Stimulated activated CD4-positive, alpha-beta T cell treated with anti-CD3 and anti-CD28 coated beads, Interleukin-12 subunit alpha, Interleukin-12 subunit beta, amount 100 ng/mL, for 24 hours (primary cell): ENCODE data around the gene SYT17.

Experiments used
- DNase-seq, 2 experiments: peaks; one replicate each; pipeline ENCODE4 v3.0.0-alpha.2; 2020; ENCODE audit warnings: low read depth in 2 of 2

Gene SYT17

GRCh38 chr16:19218581-19218980 lies 50.5 kb downstream of the SYT17 start:
- no peak for DNase-seq

GRCh38 chr16:19219836-19220235 lies 51.8 kb downstream of the SYT17 start:
- DNase-seq = no peak

DNA sequence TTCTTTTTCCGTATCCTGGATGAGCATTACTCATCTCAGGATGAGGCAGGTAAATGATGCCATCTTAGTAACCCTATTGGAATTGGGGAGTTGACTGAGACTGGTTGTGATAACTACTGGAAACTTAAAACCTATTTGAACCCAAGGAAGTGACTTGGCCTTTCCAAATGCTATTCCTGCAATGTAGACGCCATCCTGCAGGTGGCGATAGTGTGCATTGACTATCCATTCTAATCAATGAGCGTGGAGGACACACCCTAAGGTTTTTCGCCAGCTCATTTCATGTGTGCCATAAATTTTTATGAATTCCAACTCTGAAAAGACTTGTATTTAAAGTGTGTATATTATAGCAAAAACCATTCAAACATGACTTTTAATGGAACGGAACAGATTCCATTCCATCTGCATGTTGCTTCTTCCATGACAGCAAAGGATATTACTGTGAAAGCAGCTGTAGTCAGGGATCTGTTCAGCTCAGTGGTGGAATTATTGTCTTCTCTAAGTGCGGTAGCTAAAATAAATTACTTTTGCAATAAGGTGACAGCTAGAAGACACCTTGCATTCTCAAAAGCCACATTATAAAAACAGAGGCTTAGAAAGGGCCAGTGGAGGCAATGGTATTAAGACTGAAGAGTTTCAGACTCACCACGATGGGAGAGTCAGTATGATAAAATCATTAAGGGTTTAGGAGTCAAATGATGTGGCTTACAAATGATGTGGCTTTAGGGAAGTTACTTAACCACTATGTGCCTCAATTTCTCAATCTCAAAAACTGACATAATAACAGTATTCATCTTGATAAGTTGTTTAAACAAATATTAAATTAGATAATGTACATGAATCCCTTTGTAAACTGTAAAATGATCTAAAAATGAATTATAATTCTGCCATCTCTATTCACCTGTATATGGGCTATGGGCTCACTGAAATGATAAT lies 55.5 kb downstream of the SYT17 start:
- DNase-seq = peak in 1 of 2 experiments; percentile 54

- no peak for DNase-seq
These were observed 57.6 kb downstream of the SYT17 start for GRCh38 chr16:19225651-19226050.

GRCh38 chr16:19227643-19228042 lies 59.6 kb downstream of the SYT17 start:
- DNase-seq = no peak

GRCh38 chr16:19228052-19228451 lies 60.0 kb downstream of the SYT17 start:
- no peak for DNase-seq

- no peak for DNase-seq
These were observed 60.5 kb downstream of the SYT17 start for GRCh38 chr16:19228575-19228974.

- no peak for DNase-seq
These were observed 62.5 kb downstream of the SYT17 start for GRCh38 chr16:19230575-19230974.

DNA sequence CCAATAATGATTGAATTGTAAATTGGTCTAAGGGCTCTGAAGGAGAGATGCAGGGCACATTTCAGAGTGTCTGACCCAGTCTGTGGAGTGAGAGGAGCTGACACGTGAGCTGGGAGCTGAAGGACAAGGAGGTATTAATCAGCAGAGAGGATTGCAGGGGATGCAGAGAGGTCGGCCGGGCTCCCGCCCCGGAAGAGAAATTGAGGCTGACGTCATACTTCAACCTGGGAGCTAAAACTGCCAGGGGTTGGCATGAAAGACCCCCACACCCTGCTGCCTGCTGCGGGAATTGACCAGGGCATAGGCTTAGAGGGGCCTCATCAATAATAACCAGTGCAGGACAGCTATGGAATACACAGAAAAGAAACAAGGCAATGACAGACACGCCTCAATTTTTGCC lies 63.8 kb downstream of the SYT17 start:
- DNase-seq = no peak

GRCh38 chr16:19232988-19233387 lies 64.9 kb downstream of the SYT17 start:
- no peak for DNase-seq

DNA sequence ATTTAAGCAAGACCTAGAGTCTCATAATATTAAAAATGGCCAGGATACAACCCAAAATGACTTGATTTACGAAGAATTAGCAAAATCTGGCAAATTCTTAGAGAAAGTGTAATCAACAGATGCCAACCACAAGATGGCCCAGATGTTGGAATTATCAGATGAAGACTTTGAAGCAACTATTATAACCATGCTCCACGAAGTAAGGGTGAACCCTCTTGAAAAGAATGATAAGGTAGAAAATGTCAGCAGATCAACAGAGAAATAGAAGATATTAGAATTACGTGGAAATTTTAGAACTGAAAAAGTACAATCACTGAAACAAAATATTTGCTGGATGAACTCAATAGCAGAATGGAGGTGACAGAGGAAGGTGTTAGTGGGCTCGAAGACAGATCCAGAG lies 67.4 kb downstream of the SYT17 start:
- no peak for DNase-seq

DNA sequence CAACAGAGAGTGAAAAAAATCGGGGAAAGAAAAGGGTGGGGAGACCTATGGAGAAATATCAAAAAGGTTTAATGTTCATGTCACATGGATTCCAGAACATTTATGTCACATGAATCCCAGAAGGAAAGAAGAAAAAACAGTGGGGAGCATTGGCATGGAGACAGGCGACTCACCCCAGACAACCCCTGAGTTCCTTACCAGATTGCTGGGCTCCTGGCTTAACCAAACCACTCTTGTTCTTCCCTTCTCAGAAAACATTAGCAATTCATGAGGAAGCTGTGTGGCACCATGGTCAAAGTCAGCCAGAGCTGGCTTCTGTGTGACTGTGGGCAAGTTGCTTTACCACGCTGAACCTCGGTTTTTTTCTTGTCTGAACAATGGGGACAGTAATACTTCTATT lies 67.8 kb downstream of the SYT17 start:
- DNase-seq = no peak

GRCh38 chr16:19236561-19237209 lies 68.6 kb downstream of the SYT17 start:
- no peak for DNase-seq

DNA sequence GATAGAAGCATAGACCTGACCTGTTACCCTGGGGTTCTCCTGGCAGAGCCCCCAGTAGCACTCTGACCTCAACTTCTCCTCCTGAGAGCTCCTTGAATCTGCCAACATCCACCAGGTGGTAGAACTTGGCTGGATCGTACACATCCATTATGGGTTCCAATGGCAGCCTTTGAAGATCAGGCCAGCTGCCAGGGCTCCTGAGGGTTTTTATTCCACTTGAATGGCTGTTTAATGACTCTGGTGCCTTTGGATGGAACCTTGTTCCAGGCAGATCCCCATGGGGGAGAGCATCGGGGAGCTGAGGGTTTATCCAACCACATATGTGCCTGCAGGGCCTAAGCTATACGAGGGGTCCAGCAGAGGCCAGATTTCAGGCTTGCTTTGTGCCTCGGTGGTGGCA lies 70.4 kb downstream of the SYT17 start:
- DNase-seq = no peak

DNA sequence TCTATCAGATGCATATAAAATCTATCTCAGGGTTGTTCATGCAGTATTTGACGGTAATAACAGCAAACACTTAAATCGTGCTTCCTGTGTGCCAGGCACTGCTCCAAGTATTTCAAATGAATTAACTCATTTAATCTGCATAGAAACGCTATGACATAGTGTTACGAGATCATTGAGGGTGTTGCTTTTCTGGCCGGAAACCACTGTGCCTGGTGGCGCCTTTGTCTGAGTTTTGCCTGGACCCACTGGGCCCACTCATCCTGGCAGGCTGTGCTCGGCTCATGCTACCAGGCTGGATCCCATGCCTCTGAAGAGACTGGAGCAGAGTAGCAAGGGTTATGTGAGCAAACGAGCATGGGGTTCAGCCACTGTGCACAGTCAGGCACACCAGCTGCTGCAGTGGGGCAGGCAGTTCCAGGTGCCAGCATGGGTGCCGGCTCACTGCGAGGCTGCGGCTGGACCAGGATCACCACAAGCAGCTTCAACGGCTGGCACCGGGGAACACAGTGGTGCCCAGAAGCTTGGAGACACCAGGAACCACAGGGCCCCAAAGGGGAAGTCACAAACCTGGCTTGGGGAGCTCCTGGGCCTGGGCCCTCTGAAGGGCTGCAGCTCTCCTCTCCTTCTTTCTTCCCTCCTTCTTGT lies 71.6 kb downstream of the SYT17 start:
- no peak for DNase-seq

DNA sequence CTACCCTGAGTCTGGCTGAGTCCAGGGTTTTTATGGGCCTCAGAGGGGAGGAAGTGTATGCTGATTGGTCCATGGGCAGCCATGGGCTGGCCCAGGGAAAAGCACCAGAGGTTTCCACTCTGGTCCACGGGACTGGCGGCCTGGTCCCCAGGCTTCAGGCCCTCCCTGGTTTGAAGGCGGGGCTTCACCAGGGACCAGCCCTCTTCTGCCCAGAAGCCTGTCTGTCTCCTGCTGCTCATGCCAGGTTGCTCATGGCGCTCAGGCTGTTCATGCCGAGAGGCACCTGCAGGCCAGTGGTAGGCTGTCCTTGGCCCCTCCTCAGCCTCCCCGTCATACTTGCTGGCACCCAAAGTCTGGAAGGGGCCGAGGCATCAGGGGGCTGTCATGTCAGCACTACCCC lies 72.5 kb downstream of the SYT17 start:
- no peak for DNase-seq

GRCh38 chr16:19241512-19241911 lies 73.5 kb downstream of the SYT17 start:
- DNase-seq = no peak

DNA sequence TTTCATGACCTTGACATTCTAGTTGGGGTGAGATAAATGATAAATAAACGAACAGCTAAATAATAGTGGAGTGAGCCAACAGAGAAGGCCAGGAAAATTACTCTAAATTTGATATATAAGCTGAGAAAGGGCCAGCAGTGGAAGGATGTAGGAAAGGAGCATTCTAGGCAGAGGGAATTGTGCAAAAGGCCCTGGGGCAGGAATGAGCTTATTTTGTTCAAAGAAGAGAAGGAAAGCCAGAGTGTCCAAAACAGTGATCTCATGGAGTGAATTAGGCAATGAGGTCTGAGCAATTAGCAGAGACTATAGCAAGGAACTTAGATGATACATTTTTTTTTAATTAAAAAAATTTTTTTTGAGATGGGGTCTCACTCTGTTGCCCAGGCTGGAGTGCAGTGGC lies 74.1 kb downstream of the SYT17 start:
- no peak for DNase-seq

- no peak for DNase-seq
These were observed 75.0 kb downstream of the SYT17 start for GRCh38 chr16:19242987-19243575.

GRCh38 chr16:19245326-19245925 lies 77.4 kb downstream of the SYT17 start:
- no peak for DNase-seq

DNA sequence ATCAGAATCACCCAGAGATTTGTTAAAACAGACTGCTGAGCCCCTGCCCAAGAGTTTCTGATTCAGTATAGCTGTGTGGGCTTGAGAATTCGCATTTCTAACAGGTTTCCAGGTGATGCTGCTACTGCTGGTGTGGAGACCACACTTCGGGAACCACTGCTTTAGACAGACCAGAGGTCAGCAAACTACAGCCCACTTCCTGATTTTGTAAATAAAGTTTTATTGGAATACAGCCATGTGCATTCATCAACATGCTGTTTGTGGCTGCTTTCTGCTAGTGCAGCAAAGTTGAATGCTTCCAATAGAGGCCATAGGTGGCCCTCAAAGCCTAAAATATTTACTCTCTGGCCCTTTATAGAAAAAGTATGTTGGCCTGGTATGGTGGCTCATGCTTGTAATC lies 84.9 kb downstream of the SYT17 start:
- no peak for DNase-seq

DNA sequence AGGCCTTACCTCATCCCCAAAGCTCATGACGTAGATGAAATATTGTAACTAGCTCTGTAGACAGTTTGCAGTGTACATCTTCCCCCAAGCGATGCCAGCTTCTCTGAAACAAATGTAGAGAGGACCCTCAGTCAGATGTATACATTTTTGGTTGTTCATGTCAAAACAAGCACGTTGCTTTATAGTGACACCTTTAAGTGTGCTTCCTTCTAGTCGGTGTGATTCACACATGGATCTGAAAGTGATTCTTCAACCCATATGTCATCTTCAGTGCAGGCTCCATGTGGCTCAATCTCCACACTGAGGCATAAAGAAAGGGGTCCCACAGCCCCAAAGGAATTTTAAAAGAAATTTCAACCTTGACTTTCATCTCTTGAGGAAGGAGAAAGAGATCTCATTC lies 86.6 kb downstream of the SYT17 start:
- DNase-seq = no peak
